Measurements from ENCODE around the gene PRKG1.

DNA sequence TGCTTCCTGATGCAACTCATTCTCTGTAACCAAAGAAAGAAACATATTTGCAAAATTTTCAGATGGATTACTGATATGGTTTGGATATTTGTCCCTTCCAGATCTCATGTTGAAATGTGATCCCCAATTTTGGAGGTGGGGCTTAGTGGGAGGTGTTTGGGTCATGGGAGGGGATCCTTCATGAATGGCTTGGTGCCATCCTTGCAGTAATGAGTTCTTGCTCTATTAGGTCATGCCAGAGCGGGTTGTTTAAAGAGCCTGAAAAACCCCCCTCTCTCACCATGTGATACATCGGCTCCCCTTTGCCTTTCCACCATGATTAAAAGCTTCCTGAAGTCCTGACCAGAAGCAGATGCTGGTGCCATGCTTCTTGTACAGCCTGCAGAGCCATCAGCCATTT lies 43.8 kb upstream of the PRKG1 start:
- TF ChIP-seq EZH2 (IDR thresholded peaks at IDR 0.05; ENCODE audit: insufficient read depth, poor library complexity, severe bottlenecking) = no peak
- no peak for TF ChIP-seq EZH2phosphoT487 (IDR thresholded peaks at IDR 0.05; ENCODE audit: insufficient read depth, low read depth)

Data from GM23248 (cell line).